IMR-90 (cell line): ENCODE data around the gene ARNT2.

Experiments used
- BHLHE40 ChIP-seq: fragments of 150-350 bp; IDR thresholded peaks from 2 replicates; pipeline ENCODE4 v1.6.1; 2016; ENCODE audit warnings: mild to moderate bottlenecking, low read depth, low read length
- CEBPB ChIP-seq: IDR thresholded peaks from 2 replicates; pipeline ENCODE4 v1.6.1; 2012; ENCODE audit warnings: low read depth, low read length, improper control_type of control experiment
- FOS ChIP-seq: fragments of 150-350 bp; IDR thresholded peaks from 2 replicates; pipeline ENCODE4 v1.6.1; 2016; ENCODE audit warnings: low read depth, low read length
- MAZ ChIP-seq: IDR thresholded peaks from 2 replicates; pipeline ENCODE4 v1.6.1; 2012; ENCODE audit warnings: low read depth, mild to moderate bottlenecking, low read length, improper control_type of control experiment, moderate library complexity, borderline replicate concordance
- MXI1 ChIP-seq: IDR thresholded peaks from 2 replicates; pipeline ENCODE4 v1.6.1; 2012; ENCODE audit warnings: low read depth, mild to moderate bottlenecking, low read length, moderate library complexity, borderline replicate concordance
- NFE2L2 ChIP-seq: fragments of 150-350 bp; IDR thresholded peaks from 2 replicates; pipeline ENCODE4 v1.6.1; 2016; ENCODE audit warnings: low read depth, mild to moderate bottlenecking, low read length
- POLR2A ChIP-seq: IDR thresholded peaks from 2 replicates; pipeline ENCODE4 v1.6.1; 2012; ENCODE audit warnings: mild to moderate bottlenecking, low read depth, low read length
- RFX5 ChIP-seq: IDR thresholded peaks from 2 replicates; pipeline ENCODE4 v1.8.0; 2012; ENCODE audit warnings: low read depth, mild to moderate bottlenecking, low read length, moderate library complexity
- SMC3 ChIP-seq: fragments of 150-350 bp; IDR thresholded peaks from 2 replicates; pipeline ENCODE4 v1.6.1; 2016; ENCODE audit warnings: low read depth, mild to moderate bottlenecking, antibody characterized with exemption, low read length, moderate library complexity
- USF2 ChIP-seq: fragments of 150-350 bp; IDR thresholded peaks from 2 replicates; pipeline ENCODE4 v1.6.1; 2017; ENCODE audit warnings: mild to moderate bottlenecking, antibody characterized with exemption, low read length, low read depth
- TF ChIP-seq, protein P1 (sequence below): conservative IDR thresholded peaks from 2 replicates; pipeline ENCODE4 v1.5.1; 2012; ENCODE audit warnings: mild to moderate bottlenecking, low read depth, low read length, improper control_type of control experiment
- TF ChIP-seq, protein P2 (sequence below): fragments of 150-350 bp; IDR thresholded peaks from 2 replicates; pipeline ENCODE4 v1.6.1; 2016; ENCODE audit warnings: low read depth, mild to moderate bottlenecking, low read length, moderate library complexity, borderline replicate concordance

DNA sequence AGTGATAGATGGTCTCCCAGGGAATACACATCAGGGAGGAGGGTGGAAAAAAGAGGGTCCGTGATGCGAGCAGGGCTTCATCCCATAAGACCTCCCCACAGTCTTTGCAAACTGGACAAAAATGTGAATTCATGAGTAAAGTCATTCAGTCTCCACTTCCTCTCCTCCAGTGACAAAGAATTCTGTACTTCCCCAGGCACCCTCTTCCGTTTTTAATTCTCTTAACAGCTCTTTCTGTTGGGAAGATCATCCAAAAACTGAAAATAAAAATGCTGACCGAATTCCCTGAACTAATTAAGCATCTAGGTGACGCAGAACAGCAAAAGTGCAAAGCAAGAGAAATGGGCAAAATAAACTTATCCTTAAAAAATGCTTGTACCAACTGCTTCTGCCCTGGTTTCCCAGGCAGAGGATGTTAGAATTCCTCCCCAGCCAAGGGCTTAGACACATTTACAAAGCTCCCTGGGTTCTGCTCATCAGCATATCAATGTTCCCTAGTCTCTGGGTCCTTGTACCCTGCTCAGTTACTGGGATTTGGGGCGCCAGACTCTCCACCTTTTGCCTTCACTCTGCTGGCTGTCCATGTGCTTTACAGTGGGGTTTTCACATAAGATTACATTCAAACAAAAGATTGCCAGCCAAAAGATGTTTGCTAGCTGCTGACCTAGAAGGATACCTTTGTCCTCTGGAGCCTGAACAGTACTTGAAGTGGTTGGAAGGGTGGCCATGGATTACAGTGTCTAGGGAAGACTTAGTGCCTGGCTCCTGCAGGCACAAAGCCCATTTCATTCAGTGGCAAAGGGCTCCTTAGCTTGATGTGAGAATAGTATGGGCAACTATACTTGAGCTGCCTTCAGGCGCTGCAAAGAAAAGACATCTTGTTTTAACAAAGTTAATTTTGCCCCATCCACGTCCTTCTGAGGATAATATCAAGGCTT is 69.4 kb downstream of the ARNT2 start:
- TF ChIP-seq, protein P1, sequence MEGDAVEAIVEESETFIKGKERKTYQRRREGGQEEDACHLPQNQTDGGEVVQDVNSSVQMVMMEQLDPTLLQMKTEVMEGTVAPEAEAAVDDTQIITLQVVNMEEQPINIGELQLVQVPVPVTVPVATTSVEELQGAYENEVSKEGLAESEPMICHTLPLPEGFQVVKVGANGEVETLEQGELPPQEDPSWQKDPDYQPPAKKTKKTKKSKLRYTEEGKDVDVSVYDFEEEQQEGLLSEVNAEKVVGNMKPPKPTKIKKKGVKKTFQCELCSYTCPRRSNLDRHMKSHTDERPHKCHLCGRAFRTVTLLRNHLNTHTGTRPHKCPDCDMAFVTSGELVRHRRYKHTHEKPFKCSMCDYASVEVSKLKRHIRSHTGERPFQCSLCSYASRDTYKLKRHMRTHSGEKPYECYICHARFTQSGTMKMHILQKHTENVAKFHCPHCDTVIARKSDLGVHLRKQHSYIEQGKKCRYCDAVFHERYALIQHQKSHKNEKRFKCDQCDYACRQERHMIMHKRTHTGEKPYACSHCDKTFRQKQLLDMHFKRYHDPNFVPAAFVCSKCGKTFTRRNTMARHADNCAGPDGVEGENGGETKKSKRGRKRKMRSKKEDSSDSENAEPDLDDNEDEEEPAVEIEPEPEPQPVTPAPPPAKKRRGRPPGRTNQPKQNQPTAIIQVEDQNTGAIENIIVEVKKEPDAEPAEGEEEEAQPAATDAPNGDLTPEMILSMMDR: no peak
- TF ChIP-seq RFX5 (no peak), POLR2A (no peak), MAZ (no peak), CEBPB (no peak), MXI1 (no peak), FOS (no peak), USF2 (no peak), NFE2L2 (no peak), BHLHE40 (no peak), SMC3 (no peak)
- TF ChIP-seq, protein P2, sequence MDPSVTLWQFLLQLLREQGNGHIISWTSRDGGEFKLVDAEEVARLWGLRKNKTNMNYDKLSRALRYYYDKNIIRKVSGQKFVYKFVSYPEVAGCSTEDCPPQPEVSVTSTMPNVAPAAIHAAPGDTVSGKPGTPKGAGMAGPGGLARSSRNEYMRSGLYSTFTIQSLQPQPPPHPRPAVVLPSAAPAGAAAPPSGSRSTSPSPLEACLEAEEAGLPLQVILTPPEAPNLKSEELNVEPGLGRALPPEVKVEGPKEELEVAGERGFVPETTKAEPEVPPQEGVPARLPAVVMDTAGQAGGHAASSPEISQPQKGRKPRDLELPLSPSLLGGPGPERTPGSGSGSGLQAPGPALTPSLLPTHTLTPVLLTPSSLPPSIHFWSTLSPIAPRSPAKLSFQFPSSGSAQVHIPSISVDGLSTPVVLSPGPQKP: no peak
